Measurements from ENCODE around the gene C19orf73.
"Not testable (repeated sequence)": the region's sequence is repeated elsewhere in the genome, so short reads cannot be mapped to it uniquely, and the experiment has no call there.

C19orf73 gene

GRCh38 chr19:49098795-49099194 is 20.1 kb downstream of the C19orf73 start:
- no peak for DNase-seq

GRCh38 chr19:49097453-49098288 is 21.3 kb downstream of the C19orf73 start:
- peak; percentile 44 to 82 (median 59) for DNase-seq

GRCh38 chr19:49094505-49095482 is 24.1 kb downstream of the C19orf73 start:
- no peak for DNase-seq

GRCh38 chr19:49092686-49093085 is 26.3 kb downstream of the C19orf73 start:
- no peak for DNase-seq

GRCh38 chr19:49091391-49092038 is 27.4 kb downstream of the C19orf73 start:
- no peak for DNase-seq

GRCh38 chr19:49086296-49086695 is 32.6 kb downstream of the C19orf73 start:
- no peak for DNase-seq

GRCh38 chr19:49085868-49086232 is 33.1 kb downstream of the C19orf73 start:
- DNase-seq, result no peak

- DNase-seq, result peak; percentile 98 to 100 (median 99)
Observed at GRCh38 chr19:49085020-49085867, 33.7 kb downstream of the C19orf73 start, which contains the start of gene SNRNP70. TSS of gene SNRNP70 (plus strand) at chr19:49085451. CDS start at chr19:49086415, 964 bp downstream.

GRCh38 chr19:49084206-49085019 is 34.5 kb downstream of the C19orf73 start:
- DNase-seq, result no peak

- DNase-seq, result no peak
Observed at GRCh38 chr19:49081273-49081672, 37.7 kb downstream of the C19orf73 start.

- no peak for DNase-seq
Observed at GRCh38 chr19:49080392-49080791, 38.6 kb downstream of the C19orf73 start.

GRCh38 chr19:49074869-49075268 is 44.1 kb downstream of the C19orf73 start:
- not testable (repeated sequence) for DNase-seq

- DNase-seq, result no peak
Observed at GRCh38 chr19:49073514-49074378, 45.2 kb downstream of the C19orf73 start.

- DNase-seq, result peak in 1 of 5 experiments; percentile 47
Observed at GRCh38 chr19:49071860-49072547, 46.9 kb downstream of the C19orf73 start.

- no peak for DNase-seq
Observed at GRCh38 chr19:49070416-49070815, 48.5 kb downstream of the C19orf73 start.

- no peak for DNase-seq
Observed at GRCh38 chr19:49069026-49069425, 49.9 kb downstream of the C19orf73 start.
